ENCODE data around the gene BLVRA.

DNA sequence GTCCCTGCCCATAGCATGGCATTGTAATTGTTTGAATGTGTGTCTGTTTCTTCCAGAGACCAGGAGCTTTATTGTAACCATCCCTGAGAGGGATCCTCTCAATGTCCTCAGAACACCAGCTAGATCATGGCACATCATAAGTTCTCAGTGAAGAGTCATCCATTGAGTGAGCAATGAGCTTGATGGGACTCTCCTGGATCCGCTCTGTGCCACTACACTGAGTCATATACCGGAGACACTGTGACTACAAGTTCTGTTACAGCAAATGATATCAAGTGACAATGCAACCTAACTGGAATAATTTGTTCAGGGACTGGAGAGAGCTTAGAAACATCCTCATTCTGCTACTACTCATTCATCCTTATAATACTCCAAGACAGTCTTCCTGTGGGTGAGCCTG is 85.8 kb downstream of the BLVRA start:
- TF ChIP-seq, protein P1, sequence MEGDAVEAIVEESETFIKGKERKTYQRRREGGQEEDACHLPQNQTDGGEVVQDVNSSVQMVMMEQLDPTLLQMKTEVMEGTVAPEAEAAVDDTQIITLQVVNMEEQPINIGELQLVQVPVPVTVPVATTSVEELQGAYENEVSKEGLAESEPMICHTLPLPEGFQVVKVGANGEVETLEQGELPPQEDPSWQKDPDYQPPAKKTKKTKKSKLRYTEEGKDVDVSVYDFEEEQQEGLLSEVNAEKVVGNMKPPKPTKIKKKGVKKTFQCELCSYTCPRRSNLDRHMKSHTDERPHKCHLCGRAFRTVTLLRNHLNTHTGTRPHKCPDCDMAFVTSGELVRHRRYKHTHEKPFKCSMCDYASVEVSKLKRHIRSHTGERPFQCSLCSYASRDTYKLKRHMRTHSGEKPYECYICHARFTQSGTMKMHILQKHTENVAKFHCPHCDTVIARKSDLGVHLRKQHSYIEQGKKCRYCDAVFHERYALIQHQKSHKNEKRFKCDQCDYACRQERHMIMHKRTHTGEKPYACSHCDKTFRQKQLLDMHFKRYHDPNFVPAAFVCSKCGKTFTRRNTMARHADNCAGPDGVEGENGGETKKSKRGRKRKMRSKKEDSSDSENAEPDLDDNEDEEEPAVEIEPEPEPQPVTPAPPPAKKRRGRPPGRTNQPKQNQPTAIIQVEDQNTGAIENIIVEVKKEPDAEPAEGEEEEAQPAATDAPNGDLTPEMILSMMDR (IDR thresholded peaks at IDR 0.05): no peak
- no peak for TF ChIP-seq POLR2A (IDR thresholded peaks at IDR 0.05)

Data from lower leg skin (tissue), 3 donors.